GM21717 (cell line): ENCODE results near the gene RABAC1.
"Not testable (repeated sequence)": the region's sequence is repeated elsewhere in the genome, so short reads cannot be mapped to it uniquely, and the experiment has no call there.

Source experiments
- ATAC-seq: cut with Tn5 transposase; IDR thresholded peaks from one replicate; pipeline ENCODE4 v1.9.1; 2021; ENCODE audit warnings: mild to moderate bottlenecking, moderate library complexity; ENCODE audit not compliant: unreplicated experiment

The RABAC1 gene

GRCh38 chr19:41918095-41918494 lies 41.0 kb downstream of the RABAC1 start:
- no peak for ATAC-seq

- no peak for ATAC-seq
Measured at GRCh38 chr19:41917676-41918075, 41.4 kb downstream of the RABAC1 start.

GRCh38 chr19:41915776-41916414 lies 43.2 kb downstream of the RABAC1 start:
- ATAC-seq, result no peak

GRCh38 chr19:41915021-41915775 lies 43.9 kb downstream of the RABAC1 start:
- ATAC-seq, result no peak

- ATAC-seq, result not testable (repeated sequence)
Measured at GRCh38 chr19:41914424-41914834, 44.7 kb downstream of the RABAC1 start.

- ATAC-seq, result no peak
Measured at GRCh38 chr19:41913538-41914423, 45.3 kb downstream of the RABAC1 start.

GRCh38 chr19:41912899-41913537 lies 46.1 kb downstream of the RABAC1 start:
- ATAC-seq, result no peak

GRCh38 chr19:41911889-41912731 lies 47.0 kb downstream of the RABAC1 start:
- no peak for ATAC-seq

- ATAC-seq, result no peak
Measured at GRCh38 chr19:41910992-41911888, 47.9 kb downstream of the RABAC1 start.

- no peak for ATAC-seq
Measured at GRCh38 chr19:41910240-41910991, 48.7 kb downstream of the RABAC1 start.

- no peak for ATAC-seq
Measured at GRCh38 chr19:41909706-41910105, 49.4 kb downstream of the RABAC1 start.

GRCh38 chr19:41908724-41909464 lies 50.2 kb downstream of the RABAC1 start:
- ATAC-seq, result no peak

GRCh38 chr19:41907994-41908615 lies 51.0 kb downstream of the RABAC1 start:
- no peak for ATAC-seq

- no peak for ATAC-seq
Measured at GRCh38 chr19:41906916-41907680, 52.0 kb downstream of the RABAC1 start.
